HG03442 (cell line): ENCODE results near the gene DBNL.
A peak's percentile ranks its signal among the peaks of the same experiment; 100 is the strongest.
"Not testable (repeated sequence)": the region's sequence is repeated elsewhere in the genome, so short reads cannot be mapped to it uniquely, and the experiment has no call there.

Source experiments
- ATAC-seq: cut with Tn5 transposase; IDR thresholded peaks from one replicate; pipeline ENCODE4 v1.9.1; 2021; ENCODE audit warnings: mild to moderate bottlenecking, moderate library complexity; ENCODE audit not compliant: unreplicated experiment

The DBNL gene

GRCh38 chr7:44044315-44045225 is at the start of gene DBNL:
DBNL (plus strand) TSS chr7:44044702; CDS start chr7:44044738, 36 bp downstream.
- ATAC-seq: peak; percentile 71

- ATAC-seq: not testable (repeated sequence)
Observed at GRCh38 chr7:43997532-43997931, 47.0 kb upstream of the DBNL start, which contains the start of gene SPDYE1. SPDYE1 (plus strand) TSS chr7:43997897; CDS start chr7:43999950, 2,053 bp downstream.

GRCh38 chr7:44012081-44012480 is 32.4 kb upstream of the DBNL start:
- ATAC-seq: not testable (repeated sequence)

GRCh38 chr7:44015090-44015489 is 29.4 kb upstream of the DBNL start:
- ATAC-seq: not testable (repeated sequence)

GRCh38 chr7:44018857-44019807 is 25.4 kb upstream of the DBNL start:
- ATAC-seq: peak; percentile 94

- ATAC-seq: not testable (repeated sequence)
Observed at GRCh38 chr7:44019825-44020224, 24.7 kb upstream of the DBNL start.

- not testable (repeated sequence) for ATAC-seq
Observed at GRCh38 chr7:44022069-44022468, 22.4 kb upstream of the DBNL start.

GRCh38 chr7:44022796-44023467 is 21.6 kb upstream of the DBNL start:
- ATAC-seq: not testable (repeated sequence)

- ATAC-seq: not testable (repeated sequence)
Observed at GRCh38 chr7:44029433-44029832, 15.1 kb upstream of the DBNL start.

- ATAC-seq: not testable (repeated sequence)
Observed at GRCh38 chr7:44030029-44030428, 14.5 kb upstream of the DBNL start.

- ATAC-seq: not testable (repeated sequence)
Observed at GRCh38 chr7:44031319-44031718, 13.2 kb upstream of the DBNL start.

GRCh38 chr7:44032031-44032430 is 12.5 kb upstream of the DBNL start:
- not testable (repeated sequence) for ATAC-seq

GRCh38 chr7:44033971-44034844 is 10.3 kb upstream of the DBNL start:
- ATAC-seq: not testable (repeated sequence)

GRCh38 chr7:44036364-44036763 is 8.1 kb upstream of the DBNL start:
- not testable (repeated sequence) for ATAC-seq

GRCh38 chr7:44037951-44038350 is 6.6 kb upstream of the DBNL start:
- ATAC-seq: not testable (repeated sequence)

- not testable (repeated sequence) for ATAC-seq
Observed at GRCh38 chr7:44038553-44038952, 5.9 kb upstream of the DBNL start.

GRCh38 chr7:44038961-44039558 is 5.4 kb upstream of the DBNL start:
- peak; percentile 49 for ATAC-seq

GRCh38 chr7:44039800-44040492 is 4.6 kb upstream of the DBNL start:
- ATAC-seq: peak; percentile 3

- ATAC-seq: peak; percentile 26
Observed at GRCh38 chr7:44040493-44040891, 4.0 kb upstream of the DBNL start.
